Mesodermal cell (in vitro differentiated cells): ENCODE data around the gene ADGRG3.
A peak's percentile ranks its signal among the peaks of the same experiment; 100 is the strongest.

Source experiments
- H3K27ac ChIP-seq: 2 replicates; pipeline ENCODE4 v1.7.0; 2013; ENCODE audit warnings: mild to moderate bottlenecking, low read depth, low read length, moderate library complexity; ENCODE audit not compliant: severe bottlenecking
- H3K36me3 ChIP-seq: 2 replicates; pipeline ENCODE4 v1.7.1; 2013; ENCODE audit warnings: mild to moderate bottlenecking, low read length, moderate library complexity; ENCODE audit not compliant: control insufficient read depth, insufficient read depth
- H3K4me1 ChIP-seq: one replicate; pipeline ENCODE4 v1.7.1; 2013; ENCODE audit warnings: mild to moderate bottlenecking, low read length; ENCODE audit not compliant: insufficient read depth, control insufficient read depth, poor library complexity, severe bottlenecking
- H3K4me3 ChIP-seq: 2 replicates; pipeline ENCODE4 v1.7.0; 2013; ENCODE audit warnings: low read length, control low read depth, mild to moderate bottlenecking; ENCODE audit not compliant: insufficient read depth, poor library complexity, severe bottlenecking; ENCODE audit errors: extremely low read depth
- H3K9me3 ChIP-seq: 2 replicates; pipeline ENCODE4 v1.7.1; 2013; ENCODE audit warnings: mild to moderate bottlenecking, low read length, moderate library complexity; ENCODE audit not compliant: control insufficient read depth
- WGBS, 2 experiments: methylation state at CpG; one replicate each; pipeline ENCODE4 v1.1.5; 2013; ENCODE audit warnings: missing lambda C conversion rate in 2 of 2; ENCODE audit not compliant: insufficient coverage in 2 of 2; 5-methylcytosine and 5-hydroxymethylcytosine counted together

ADGRG3 gene

GRCh38 chr16:57675741-57676551, 7.8 kb downstream of the ADGRG3 start:
- H3K36me3 ChIP-seq = no peaks in the 10 kb centered on the region
- H3K4me3 ChIP-seq = no peak overlapping the region
- H3K9me3 ChIP-seq = no peaks in the 10 kb centered on the region
- WGBS, 2 experiments = 41 to 52% methylated on average over 7 of the region's 12 CpGs
- H3K27ac ChIP-seq = no peak overlapping the region
- peaks cover 21% of the 10 kb centered on the region for H3K4me1 ChIP-seq

DNA sequence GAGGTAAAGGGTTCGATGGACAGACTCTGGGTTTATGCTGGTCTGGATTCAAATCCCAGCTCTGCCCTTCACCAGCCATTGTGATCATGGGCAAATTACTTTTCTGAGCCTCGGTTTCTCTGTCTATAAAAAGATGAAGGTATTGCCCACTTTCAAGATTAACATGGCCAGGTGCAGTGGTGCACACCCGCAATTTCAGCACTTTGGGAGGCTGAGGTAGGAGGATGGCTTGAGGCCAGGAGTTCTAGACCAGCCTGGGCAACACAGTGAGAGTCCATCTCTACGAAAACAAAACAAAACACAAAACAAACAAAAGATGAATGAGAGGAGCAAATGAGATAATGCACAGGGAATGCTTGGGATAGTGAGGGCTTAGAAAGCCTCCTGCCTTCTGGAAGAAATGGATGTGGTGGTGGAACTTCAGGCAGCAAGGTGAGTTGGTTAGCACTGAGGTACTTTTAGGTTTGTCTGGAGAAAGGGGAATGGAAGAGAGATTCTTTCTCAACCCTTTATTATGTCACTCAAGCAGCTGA, 8.5 kb downstream of the ADGRG3 start:
- Histone ChIP-seq H3K4me3 (no peak overlapping the region), H3K9me3 (no peaks in the 10 kb centered on the region), H3K27ac (no peak overlapping the region), H3K36me3 (no peaks in the 10 kb centered on the region), H3K4me1 (peaks cover 18% of the 10 kb centered on the region)
- 82 to 97% methylated on average over 3 of the region's 4 CpGs for WGBS, 2 experiments

GRCh38 chr16:57677622-57678369, 9.7 kb downstream of the ADGRG3 start:
- Histone ChIP-seq H3K36me3 (no peaks in the 10 kb centered on the region), H3K4me1 (peaks cover 18% of the 10 kb centered on the region), H3K9me3 (no peaks in the 10 kb centered on the region), H3K4me3 (no peak overlapping the region), H3K27ac (no peak overlapping the region)
- WGBS, 2 experiments = 81 to 82% methylated on average over 13 of the region's 14 CpGs

- no peaks in the 10 kb centered on the region for H3K36me3 ChIP-seq
- 92 to 97% methylated on average over 6 to 10 of the region's 12 CpGs for WGBS, 2 experiments
- no peaks in the 10 kb centered on the region for H3K9me3 ChIP-seq
- peaks cover 16% of the 10 kb centered on the region for H3K4me1 ChIP-seq
- H3K4me3 ChIP-seq = no peak overlapping the region
- H3K27ac ChIP-seq = no peak overlapping the region
These were observed 10.9 kb downstream of the ADGRG3 start for GRCh38 chr16:57679016-57679415.

- WGBS, 2 experiments = 100% methylated on average over 1 to 2 of the region's 7 CpGs
- Histone ChIP-seq H3K36me3 (no peaks in the 10 kb centered on the region), H3K27ac (no peak overlapping the region), H3K4me3 (no peak overlapping the region), H3K4me1 (peaks cover 16% of the 10 kb centered on the region), H3K9me3 (no peaks in the 10 kb centered on the region)
These were observed 11.8 kb downstream of the ADGRG3 start for GRCh38 chr16:57679767-57680482.

GRCh38 chr16:57680842-57681375, 12.8 kb downstream of the ADGRG3 start:
- Histone ChIP-seq H3K4me3 (no peak overlapping the region), H3K27ac (no peak overlapping the region), H3K9me3 (no peaks in the 10 kb centered on the region), H3K36me3 (no peaks in the 10 kb centered on the region), H3K4me1 (peaks cover 9% of the 10 kb centered on the region)
- 100% methylated on average over 1 to 3 of the region's 5 CpGs for WGBS, 2 experiments

DNA sequence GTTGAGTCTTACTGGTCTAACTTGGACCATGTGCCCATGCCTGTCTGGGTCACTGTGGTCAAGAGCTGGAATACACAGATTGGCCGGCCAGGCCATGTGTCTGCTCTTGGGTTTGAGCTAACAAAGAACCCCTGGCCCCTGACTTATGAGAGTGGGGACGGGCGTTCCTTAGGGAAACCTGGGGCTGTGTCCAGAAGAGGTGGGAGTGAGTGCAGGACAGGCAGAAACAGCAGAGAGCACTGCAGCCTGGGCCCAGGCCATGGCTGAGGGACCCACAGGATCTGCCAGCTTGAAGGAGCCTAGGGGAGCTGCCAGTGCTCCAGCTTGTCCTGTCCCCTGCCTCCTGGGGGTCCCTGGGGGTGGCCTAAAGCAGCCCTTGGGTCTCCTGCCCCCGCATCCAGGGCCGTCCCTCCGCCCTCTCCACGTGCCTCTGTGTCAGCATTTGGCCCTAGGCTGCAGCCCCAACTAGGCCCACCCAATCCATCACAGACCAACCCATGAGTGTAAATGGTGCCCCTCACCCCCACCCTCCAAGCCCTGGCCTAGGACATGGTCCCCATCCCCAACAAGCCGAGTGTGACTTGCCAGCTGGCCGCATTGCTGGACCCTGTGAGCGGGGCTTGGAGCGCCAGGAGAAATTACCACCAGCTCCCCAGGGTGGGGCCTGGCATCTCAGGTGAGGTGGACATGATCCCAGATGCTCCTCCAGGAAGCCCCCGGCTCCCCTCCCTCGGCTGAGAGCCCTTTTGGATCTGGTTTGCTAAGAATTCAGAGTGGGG, 14.0 kb downstream of the ADGRG3 start:
- WGBS, 2 experiments = 95 to 96% methylated on average over 11 to 13 of the region's 13 CpGs
- H3K4me3 ChIP-seq = no peak overlapping the region

GRCh38 chr16:57682809-57683635, 14.9 kb downstream of the ADGRG3 start:
- H3K9me3 ChIP-seq = no peaks in the 10 kb centered on the region
- H3K36me3 ChIP-seq = no peaks in the 10 kb centered on the region
- peak overlapping the region; percentile 16 for H3K27ac ChIP-seq
- H3K4me1 ChIP-seq = no peaks in the 10 kb centered on the region
- WGBS, 2 experiments = 87 to 93% methylated on average over 5 to 7 of the region's 11 CpGs
- H3K4me3 ChIP-seq = no peak overlapping the region

More for the DNA sequence above, 14.0 kb downstream of the ADGRG3 start:
- H3K9me3 ChIP-seq = no peaks in the 10 kb centered on the region
- no peaks in the 10 kb centered on the region for H3K36me3 ChIP-seq
- H3K27ac ChIP-seq = no peak overlapping the region
- H3K4me1 ChIP-seq = no peaks in the 10 kb centered on the region

DNA sequence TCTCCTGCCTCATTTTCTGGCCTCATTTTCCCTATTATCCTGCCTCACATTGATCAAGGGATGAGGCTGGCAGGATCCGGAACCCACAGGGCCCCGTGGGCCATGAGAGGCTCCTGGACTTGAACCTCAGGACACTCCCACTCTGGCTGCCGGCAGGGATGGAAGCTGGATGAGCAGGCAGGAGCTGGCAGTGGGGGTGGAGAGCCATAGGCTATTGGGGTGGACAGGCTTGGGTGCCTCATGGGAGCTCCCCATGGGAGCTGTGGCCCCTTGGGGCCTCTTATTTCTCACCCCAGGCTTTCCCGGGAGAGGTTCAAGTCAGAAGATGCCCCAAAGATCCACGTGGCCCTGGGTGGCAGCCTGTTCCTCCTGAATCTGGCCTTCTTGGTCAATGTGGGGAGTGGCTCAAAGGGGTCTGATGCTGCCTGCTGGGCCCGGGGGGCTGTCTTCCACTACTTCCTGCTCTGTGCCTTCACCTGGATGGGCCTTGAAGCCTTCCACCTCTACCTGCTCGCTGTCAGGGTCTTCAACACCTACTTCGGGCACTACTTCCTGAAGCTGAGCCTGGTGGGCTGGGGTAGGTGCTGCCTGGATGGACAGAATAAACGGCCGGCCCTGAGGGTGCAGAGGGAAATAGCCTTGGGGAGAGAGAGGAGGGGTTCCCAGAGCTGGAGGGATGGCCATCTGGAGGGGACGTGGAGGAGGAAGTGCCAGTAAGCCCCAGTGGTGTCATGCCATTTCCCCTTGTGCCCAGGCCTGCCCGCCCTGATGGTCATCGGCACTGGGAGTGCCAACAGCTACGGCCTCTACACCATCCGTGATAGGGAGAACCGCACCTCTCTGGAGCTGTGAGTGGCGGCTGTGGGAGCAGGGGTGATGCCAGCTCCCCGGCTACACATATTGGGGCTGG, 15.8 kb downstream of the ADGRG3 start:
- WGBS, 2 experiments = 89 to 96% methylated on average over 8 to 16 of the region's 18 CpGs
- Histone ChIP-seq H3K9me3 (no peaks in the 10 kb centered on the region), H3K27ac (no peak overlapping the region)

More for the DNA sequence above, 15.8 kb downstream of the ADGRG3 start:
- no peaks in the 10 kb centered on the region for H3K36me3 ChIP-seq
- no peak overlapping the region for H3K4me3 ChIP-seq
- no peaks in the 10 kb centered on the region for H3K4me1 ChIP-seq
